PC-3 (cell line): ENCODE measurements around the gene SV2C. TPM values are rescaled to one million over a fixed set of nuclear protein-coding genes. Genes with fewer than 3 reads are reported as not detected.

ENCODE experiments used
- ATAC-seq: fragments of 200-7000 bp; cut with Tn5 transposase; 2 replicates; pipeline ENCODE4 v1.9.1; 2020; ENCODE audit warnings: mild to moderate bottlenecking, moderate library complexity
- BruUV-seq: library from RNA; stranded (reverse); fragments of 400-500 nt; replicated peaks from 2 replicates; lab custom pipeline; 2021; lab: Mats Ljungman, UMichigan
- CTCF ChIA-PET: fragments of 300-600 bp; sonication (Branson Sonifier 250); formaldehyde crosslinking; loops from one replicate; lab custom pipeline; 2022; ENCODE audit warnings: antibody characterized with exemption; lab: Charles Lee
- POLR2A ChIA-PET: fragments of 300-600 bp; sonication (Branson Sonifier 250); formaldehyde crosslinking; loops from one replicate; lab custom pipeline; 2022; ENCODE audit warnings: antibody characterized with exemption; ENCODE audit not compliant: unreplicated experiment; lab: Charles Lee
- DNase-seq: peaks from one replicate; pipeline ENCODE4 v3.0.0-alpha.2; 2015
- H2AFZ ChIP-seq: fragments of 300-600 bp; sonication (generic); 2 replicates; pipeline ENCODE4 v1.6.0; 2016; ENCODE audit warnings: antibody characterized with exemption, low read length
- H3F3A ChIP-seq: fragments of 300-600 bp; sonication (generic); one replicate; pipeline ENCODE4 v1.6.0; 2017; ENCODE audit warnings: antibody characterized with exemption, low read length, control low read depth, mild to moderate bottlenecking; ENCODE audit not compliant: unreplicated experiment
- H3K27ac ChIP-seq: fragments of 300-600 bp; sonication (generic); 2 replicates; pipeline ENCODE4 v1.5.1; 2016; ENCODE audit warnings: mild to moderate bottlenecking, low read length
- H3K27me3 ChIP-seq: fragments of 300-600 bp; sonication (generic); 2 replicates; pipeline ENCODE4 v1.6.1; 2016; ENCODE audit warnings: low read length, mixed read lengths
- H3K36me3 ChIP-seq: fragments of 300-600 bp; sonication (generic); 2 replicates; pipeline ENCODE4 v1.6.1; 2016; ENCODE audit warnings: low read depth, mixed run types, low read length, mixed read lengths
- H3K4me1 ChIP-seq: fragments of 300-600 bp; sonication (generic); 2 replicates; pipeline ENCODE4 v1.5.1; 2016; ENCODE audit warnings: low read length; ENCODE audit not compliant: insufficient read depth
- H3K4me2 ChIP-seq: fragments of 300-600 bp; sonication (generic); 2 replicates; pipeline ENCODE4 v1.6.0; 2016; ENCODE audit warnings: low read length
- H3K4me3 ChIP-seq: fragments of 300-600 bp; sonication (generic); 2 replicates; pipeline ENCODE4 v1.5.1; 2016; ENCODE audit warnings: mild to moderate bottlenecking, low read length, mixed read lengths
- H3K79me2 ChIP-seq: fragments of 300-600 bp; sonication (generic); 2 replicates; pipeline ENCODE4 v1.6.1; 2017; ENCODE audit warnings: low read length, mixed read lengths
- H3K9ac ChIP-seq: fragments of 300-600 bp; sonication (generic); 2 replicates; pipeline ENCODE4 v1.6.0; 2016; ENCODE audit warnings: mild to moderate bottlenecking, low read length
- H3K9me2 ChIP-seq: fragments of 300-600 bp; sonication (generic); replicated peaks from 2 replicates; pipeline ENCODE4 v1.6.1; 2016; ENCODE audit warnings: mixed run types, low read length, mixed read lengths
- H3K9me3 ChIP-seq: fragments of 300-600 bp; sonication (generic); 2 replicates; pipeline ENCODE4 v1.6.1; 2016; ENCODE audit warnings: low read length, mixed read lengths
- H4K20me1 ChIP-seq: fragments of 300-600 bp; sonication (generic); 2 replicates; pipeline ENCODE4 v1.6.1; 2016; ENCODE audit warnings: low read length, mixed read lengths
- EZH2 ChIP-seq: fragments of 300-600 bp; sonication (generic); IDR thresholded peaks from one replicate; pipeline ENCODE4 v1.6.1; 2017; ENCODE audit warnings: antibody characterized with exemption, mild to moderate bottlenecking, low read length; ENCODE audit not compliant: unreplicated experiment
- EZH2phosphoT487 ChIP-seq: fragments of 300-600 bp; sonication (generic); IDR thresholded peaks from 2 replicates; pipeline ENCODE4 v1.6.1; 2018; ENCODE audit warnings: mild to moderate bottlenecking, antibody characterized with exemption, low read length, borderline replicate concordance
- intact Hi-C: fragments of 100-400 bp; cut with micrococcal nuclease; formaldehyde crosslinking; loops from 2 replicates; pipeline ENCODE4 v1.9.0; 2023
- total RNA-seq: library from RNA; depleted of rRNA; stranded (reverse); fragments of >200 nt; gene quantifications from 2 replicates; pipeline ENCODE4 v1.2.3, GENCODE V29; 2014
- TF ChIP-seq, protein P1 (sequence below): fragments of 300-600 bp; sonication (generic); conservative IDR thresholded peaks from 2 replicates; pipeline ENCODE4 v1.5.1; 2017; ENCODE audit warnings: antibody characterized with exemption, low read depth, mild to moderate bottlenecking, low read length

The SV2C gene
- total RNA-seq, 1 experiment from 2014 or later: not detected

DNA sequence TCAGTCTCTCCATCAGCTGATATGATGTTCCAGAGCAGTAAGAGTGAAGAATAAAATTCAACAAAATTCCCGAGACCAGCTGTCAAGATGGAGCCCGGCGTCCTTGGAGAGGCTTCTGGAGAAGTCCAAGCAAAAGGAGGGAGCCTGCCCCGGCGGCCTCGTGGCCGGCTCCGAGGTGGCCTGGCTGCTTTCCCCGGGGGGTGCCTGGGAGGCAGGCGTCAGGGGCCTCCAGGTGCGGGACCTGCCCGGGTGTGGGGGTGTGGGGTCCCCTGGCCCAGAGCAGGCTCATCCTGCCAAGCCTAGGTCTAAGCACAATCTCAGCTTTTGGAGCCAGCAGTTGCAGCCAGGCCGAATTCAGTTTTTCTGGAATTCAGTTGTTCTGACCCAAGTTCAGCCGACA, 197.3 kb downstream of the SV2C start:
- Histone ChIP-seq H3K79me2 (no peaks in the 10 kb centered on the region), H3K9me2 (no peaks in the 10 kb centered on the region), H3K9ac (no peak overlapping the region), H3K4me1 (no peaks in the 10 kb centered on the region), H4K20me1 (no peaks in the 10 kb centered on the region), H3K9me3 (no peaks in the 10 kb centered on the region), H3K4me2 (no peak overlapping the region), H3K27ac (no peak overlapping the region), H3F3A (no peaks in the 10 kb centered on the region), H3K27me3 (peaks cover 40% of the 10 kb centered on the region), H3K36me3 (no peaks in the 10 kb centered on the region), H3K4me3 (no peak overlapping the region), H2AFZ (no peak overlapping the region)
- TF ChIP-seq, protein P1, sequence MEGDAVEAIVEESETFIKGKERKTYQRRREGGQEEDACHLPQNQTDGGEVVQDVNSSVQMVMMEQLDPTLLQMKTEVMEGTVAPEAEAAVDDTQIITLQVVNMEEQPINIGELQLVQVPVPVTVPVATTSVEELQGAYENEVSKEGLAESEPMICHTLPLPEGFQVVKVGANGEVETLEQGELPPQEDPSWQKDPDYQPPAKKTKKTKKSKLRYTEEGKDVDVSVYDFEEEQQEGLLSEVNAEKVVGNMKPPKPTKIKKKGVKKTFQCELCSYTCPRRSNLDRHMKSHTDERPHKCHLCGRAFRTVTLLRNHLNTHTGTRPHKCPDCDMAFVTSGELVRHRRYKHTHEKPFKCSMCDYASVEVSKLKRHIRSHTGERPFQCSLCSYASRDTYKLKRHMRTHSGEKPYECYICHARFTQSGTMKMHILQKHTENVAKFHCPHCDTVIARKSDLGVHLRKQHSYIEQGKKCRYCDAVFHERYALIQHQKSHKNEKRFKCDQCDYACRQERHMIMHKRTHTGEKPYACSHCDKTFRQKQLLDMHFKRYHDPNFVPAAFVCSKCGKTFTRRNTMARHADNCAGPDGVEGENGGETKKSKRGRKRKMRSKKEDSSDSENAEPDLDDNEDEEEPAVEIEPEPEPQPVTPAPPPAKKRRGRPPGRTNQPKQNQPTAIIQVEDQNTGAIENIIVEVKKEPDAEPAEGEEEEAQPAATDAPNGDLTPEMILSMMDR: no peak
- TF ChIP-seq EZH2 (no peak), EZH2phosphoT487 (no peak)
- no TSS peak for BruUV-seq
- DNase-seq (no peak), ATAC-seq (no peak)
- intact Hi-C loops: no loop called here
- POLR2A ChIA-PET: no interaction called here
- CTCF ChIA-PET: no interaction called here

DNA sequence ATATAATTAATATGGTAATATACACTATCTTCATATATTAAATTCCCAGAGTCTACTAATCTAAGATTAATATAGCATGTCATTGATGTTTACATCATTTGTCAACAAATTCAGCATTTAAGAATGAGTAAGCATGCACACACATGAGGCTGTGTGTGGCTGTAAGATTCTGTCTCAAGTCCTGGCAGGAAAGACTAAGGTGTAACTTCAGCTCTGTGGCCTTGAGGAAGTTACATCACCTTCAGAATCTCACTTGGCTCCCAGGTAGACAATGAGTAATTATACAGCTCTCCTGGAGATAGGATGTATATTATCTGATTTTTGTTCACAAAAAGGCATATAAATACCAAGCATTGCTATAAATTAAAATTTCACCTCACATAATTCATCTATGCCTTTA, 200.5 kb downstream of the SV2C start:
- CTCF ChIA-PET: no interaction called here
- no peak for ATAC-seq

DNA sequence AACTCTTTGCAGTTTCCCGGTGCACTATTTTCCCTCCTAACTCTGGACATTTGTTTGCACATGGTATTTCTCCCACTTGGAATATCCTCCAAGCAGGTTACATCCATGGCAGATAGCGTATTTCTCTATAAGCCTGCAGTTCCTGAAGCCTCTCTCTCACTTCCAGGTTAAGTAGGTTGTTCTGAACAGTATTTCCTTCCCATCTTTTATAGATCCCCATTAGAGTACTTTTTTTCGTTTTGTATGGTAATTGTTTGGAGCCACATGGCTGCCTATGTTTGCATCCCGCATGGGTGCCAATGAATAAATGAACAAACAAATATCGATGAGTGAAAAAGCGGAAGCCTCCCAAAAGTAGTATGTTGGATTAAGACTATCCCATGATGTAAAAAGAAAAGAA, 206.5 kb downstream of the SV2C start:
- POLR2A ChIA-PET: no interaction called here
- intact Hi-C loops: no loop called here
- no TSS peak for BruUV-seq

More for the DNA sequence above, 200.5 kb downstream of the SV2C start:
- H3K4me1 ChIP-seq: no peaks in the 10 kb centered on the region
- intact Hi-C loops: no loop called here
- no peaks in the 10 kb centered on the region for H4K20me1 ChIP-seq
- no peaks in the 10 kb centered on the region for H3F3A ChIP-seq
- no peak overlapping the region for H3K27ac ChIP-seq
- H3K79me2 ChIP-seq: no peaks in the 10 kb centered on the region
- no peaks in the 10 kb centered on the region for H3K9me2 ChIP-seq
- no peaks in the 10 kb centered on the region for H3K36me3 ChIP-seq
- H3K9ac ChIP-seq: no peak overlapping the region
- BruUV-seq: no TSS peak
- DNase-seq: peak; percentile 2
- peaks cover 35% of the 10 kb centered on the region for H3K27me3 ChIP-seq
- no peak overlapping the region for H3K4me3 ChIP-seq
- no peaks in the 10 kb centered on the region for H3K9me3 ChIP-seq
- H2AFZ ChIP-seq: no peak overlapping the region
- TF ChIP-seq EZH2phosphoT487 (no peak), EZH2 (no peak)
- TF ChIP-seq, protein P1: no peak
- H3K4me2 ChIP-seq: no peak overlapping the region
- POLR2A ChIA-PET: interaction anchor here (0.7 kb wide), 1 partner anchor 1040 kb away, joined by 3 read pairs; no protein-coding TSS in a partner anchor

More for the DNA sequence above, 206.5 kb downstream of the SV2C start:
- Histone ChIP-seq H3K9me3 (no peaks in the 10 kb centered on the region), H3K4me2 (no peak overlapping the region), H3K4me1 (no peaks in the 10 kb centered on the region), H4K20me1 (no peaks in the 10 kb centered on the region), H3K9me2 (no peaks in the 10 kb centered on the region), H3K36me3 (no peaks in the 10 kb centered on the region), H2AFZ (no peak overlapping the region), H3K4me3 (no peak overlapping the region), H3F3A (no peaks in the 10 kb centered on the region), H3K79me2 (no peaks in the 10 kb centered on the region), H3K27me3 (0 out of 2 replicates have a peak, but pooled peaks cover 3% of the 10 kb centered on the region), H3K9ac (no peak overlapping the region), H3K27ac (no peak overlapping the region)
- DNase-seq (no peak), ATAC-seq (no peak)
- TF ChIP-seq, protein P1: no peak
- TF ChIP-seq EZH2 (no peak), EZH2phosphoT487 (no peak)
- CTCF ChIA-PET: no interaction called here
